Psoas muscle (tissue), 8 donors: ENCODE data around the gene ADGRG7. TPM values are rescaled to one million over a fixed set of nuclear protein-coding genes. Genes with fewer than 3 reads are reported as not detected.

Source experiments
- ATAC-seq, 4 donors: fragments of 200-7000 bp; cut with Tn5 transposase; one replicate each; pipeline ENCODE4 v1.9.1; 2020; ENCODE audit warnings: moderate library complexity in 3 of 4, mild to moderate bottlenecking in 2 of 4
- DNase-seq, 2 donors: peaks; one replicate each; pipeline ENCODE4 v3.0.0-alpha.2; 2020
- H3K27ac ChIP-seq: fragments of 200-600 bp; one replicate; pipeline ENCODE4 v1.8.0; 2022
- H3K27me3 ChIP-seq, 3 donors: fragments of 200-600 bp in 1 of 3; one replicate each; pipeline versions ENCODE4 v1.6.1 to v1.8.0; 2013 to 2022; ENCODE audit warnings: low read length in 2 of 3, mild to moderate bottlenecking in 2 of 3, moderate library complexity in 1 of 3; ENCODE audit not compliant: insufficient read depth in 3 of 3
- H3K36me3 ChIP-seq, 2 donors: fragments of 200-600 bp in 1 of 2; one replicate each; pipeline versions ENCODE4 v1.6.1 to v1.8.0; 2013 to 2022; ENCODE audit warnings: low read depth in 1 of 2, mild to moderate bottlenecking in 1 of 2, moderate library complexity in 1 of 2; ENCODE audit not compliant: insufficient read depth in 1 of 2
- H3K4me1 ChIP-seq: fragments of 200-600 bp; one replicate; pipeline ENCODE4 v1.8.0; 2022
- H3K4me3 ChIP-seq: fragments of 200-600 bp; one replicate; pipeline ENCODE4 v1.8.0; 2022; ENCODE audit warnings: mild to moderate bottlenecking
- H3K9me3 ChIP-seq: fragments of 200-600 bp; one replicate; pipeline ENCODE4 v1.8.0; 2022
- WGBS, 3 donors: extraction: QIAGEN DNeasy Blood & Tissue Kit; methylation state at CpG; one replicate each; pipeline versions ENCODE4 v1.1.6 to v1.1.7; 2013; 5-methylcytosine and 5-hydroxymethylcytosine counted together
- intact Hi-C, 2 donors: fragments of 100-400 bp; cut with DNase I; formaldehyde crosslinking; loops; one replicate each; pipeline versions ENCODE4 v1.11.0 to v1.14.2; 2022
- polyA plus RNA-seq, 3 donors: library from polyadenylated mRNA; stranded (reverse); fragments of 200-250 nt; gene quantifications; one replicate each; pipeline ENCODE4 v1.2.3, GENCODE V29; 2013
- total RNA-seq, 4 donors: library from RNA; stranded (reverse); fragmentation: NEBNext Ultra II Directional in 2 of 4; extraction: Animal tissue kit (Norgen Biotek cat#: 25700) in 2 of 4; gene quantifications; one replicate each; pipeline versions ENCODE4 v1.2.1 to v1.2.4, GENCODE V29; 2021 to 2023
- TF ChIP-seq, protein P1 (sequence below): fragments of 200-600 bp; IDR thresholded peaks from one replicate; pipeline ENCODE4 v1.8.0; 2022; ENCODE audit warnings: antibody characterized with exemption
- donor health status: healthy with polysubstance abuse.
- donor health status: DM: no; HTN: no; CAD: no; lungs with moderate emphysema.
- donor health status: Bipolar disorder and iron deficiency.
- donor health status: healthy.
- donor health status: DM: yes; HTN: yes; CAD: no.
- donor health status: DM: no; HTN: no; CAD: no.
- donor health status: DM: no; HTN: no; CAD: no.
- donor health status: DM: yes; HTN: yes; CAD: no.

The ADGRG7 gene
- total and polyA plus RNA-seq, 7 donors: 0.04 to 0.22 TPM; not detected in 5

DNA sequence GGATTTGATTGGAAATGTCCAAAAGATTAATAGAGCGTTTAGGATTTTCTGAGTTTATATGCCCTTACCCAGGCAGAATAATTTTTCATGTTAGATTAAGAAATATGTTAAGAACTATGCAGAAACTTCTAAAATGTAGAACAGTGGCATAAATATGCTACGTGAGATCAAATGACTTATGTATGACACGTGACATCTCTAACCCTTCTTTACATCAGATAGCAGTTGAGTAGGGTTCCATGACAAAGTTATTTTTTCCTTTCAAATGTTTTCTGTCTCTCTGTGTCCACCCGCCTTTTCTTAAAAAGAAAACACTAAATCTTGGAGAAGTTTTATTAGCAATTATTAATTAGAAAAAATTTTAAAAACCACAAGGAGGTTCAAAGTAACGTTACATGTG lies 91.3 kb downstream of the ADGRG7 start:
- DNase-seq: no peak
- ATAC-seq: no peak
- intact Hi-C loops: loop anchor here in 1 of 2 donors (10.0 kb wide), 1 partner anchor 886 kb away; the partner anchor contains the start of gene CMSS1

DNA sequence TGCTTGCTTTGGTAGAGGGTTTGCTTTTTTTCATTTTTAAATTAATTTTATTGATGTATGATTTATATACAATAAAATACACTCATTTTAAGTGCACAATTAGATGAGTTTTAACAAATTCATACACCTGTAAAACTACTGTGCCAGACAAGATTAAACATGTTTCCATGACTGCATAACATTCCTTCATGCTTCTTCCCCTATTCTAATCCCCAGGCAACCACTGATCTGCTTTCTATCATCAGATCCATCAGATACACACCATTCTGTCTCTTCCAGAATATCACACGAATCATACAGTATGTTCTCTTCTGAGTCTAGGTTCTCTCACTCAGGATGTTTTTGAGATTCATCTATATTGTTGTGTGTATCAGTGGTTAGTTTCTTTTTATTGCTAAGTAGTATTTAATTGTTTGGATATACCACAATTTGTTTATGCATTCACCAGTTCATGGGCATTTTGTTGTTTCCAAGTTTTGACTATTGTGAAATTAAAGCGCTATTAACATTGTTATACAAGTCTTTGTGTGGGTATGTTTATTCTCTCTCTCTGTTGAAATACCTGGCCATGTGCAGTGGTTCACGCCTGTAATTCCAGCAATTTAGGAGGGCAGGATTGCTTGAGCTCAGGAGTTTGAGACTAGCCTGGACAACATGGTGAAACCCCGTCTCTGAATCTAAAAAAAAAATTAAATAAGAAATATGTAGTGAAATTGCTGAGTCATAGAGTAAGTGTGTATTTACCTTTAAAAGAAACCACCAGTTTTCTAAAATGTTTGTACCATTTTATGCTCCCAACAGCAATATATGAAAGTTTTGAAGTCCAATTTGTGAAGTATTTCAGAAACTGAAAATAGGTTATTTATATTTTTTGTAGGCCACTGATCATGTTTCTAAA lies 92.9 kb downstream of the ADGRG7 start:
- no peak for ATAC-seq
- intact Hi-C loops: loop anchor here in 1 of 2 donors (10.0 kb wide), 1 partner anchor 888 kb away; the partner anchor contains the start of gene CMSS1
- Histone ChIP-seq H3K27ac (no peak overlapping the region), H3K36me3 (no peaks in the 10 kb centered on the region), H3K27me3 (peaks cover 0 to 7% (median 4%) of the 10 kb centered on the region in 3 donors), H3K4me1 (peaks cover 5% of the 10 kb centered on the region), H3K4me3 (no peak overlapping the region), H3K9me3 (no peaks in the 10 kb centered on the region)
- WGBS, 3 donors: 67 to 79% (median 70%) methylated on average over 4 of the region's 4 CpGs
- DNase-seq: no peak
- TF ChIP-seq, protein P1, sequence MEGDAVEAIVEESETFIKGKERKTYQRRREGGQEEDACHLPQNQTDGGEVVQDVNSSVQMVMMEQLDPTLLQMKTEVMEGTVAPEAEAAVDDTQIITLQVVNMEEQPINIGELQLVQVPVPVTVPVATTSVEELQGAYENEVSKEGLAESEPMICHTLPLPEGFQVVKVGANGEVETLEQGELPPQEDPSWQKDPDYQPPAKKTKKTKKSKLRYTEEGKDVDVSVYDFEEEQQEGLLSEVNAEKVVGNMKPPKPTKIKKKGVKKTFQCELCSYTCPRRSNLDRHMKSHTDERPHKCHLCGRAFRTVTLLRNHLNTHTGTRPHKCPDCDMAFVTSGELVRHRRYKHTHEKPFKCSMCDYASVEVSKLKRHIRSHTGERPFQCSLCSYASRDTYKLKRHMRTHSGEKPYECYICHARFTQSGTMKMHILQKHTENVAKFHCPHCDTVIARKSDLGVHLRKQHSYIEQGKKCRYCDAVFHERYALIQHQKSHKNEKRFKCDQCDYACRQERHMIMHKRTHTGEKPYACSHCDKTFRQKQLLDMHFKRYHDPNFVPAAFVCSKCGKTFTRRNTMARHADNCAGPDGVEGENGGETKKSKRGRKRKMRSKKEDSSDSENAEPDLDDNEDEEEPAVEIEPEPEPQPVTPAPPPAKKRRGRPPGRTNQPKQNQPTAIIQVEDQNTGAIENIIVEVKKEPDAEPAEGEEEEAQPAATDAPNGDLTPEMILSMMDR: no peak

More for the DNA sequence above, 91.3 kb downstream of the ADGRG7 start:
- WGBS, 3 donors: 80 to 87% (median 82%) methylated on average over 5 of the region's 5 CpGs
- Histone ChIP-seq H3K36me3 (no peaks in the 10 kb centered on the region), H3K4me3 (no peak overlapping the region), H3K27me3 (peaks cover 0 to 7% (median 2%) of the 10 kb centered on the region in 3 donors), H3K27ac (no peak overlapping the region), H3K4me1 (peaks cover 5% of the 10 kb centered on the region), H3K9me3 (no peaks in the 10 kb centered on the region)
- TF ChIP-seq, protein P1: no peak

DNA sequence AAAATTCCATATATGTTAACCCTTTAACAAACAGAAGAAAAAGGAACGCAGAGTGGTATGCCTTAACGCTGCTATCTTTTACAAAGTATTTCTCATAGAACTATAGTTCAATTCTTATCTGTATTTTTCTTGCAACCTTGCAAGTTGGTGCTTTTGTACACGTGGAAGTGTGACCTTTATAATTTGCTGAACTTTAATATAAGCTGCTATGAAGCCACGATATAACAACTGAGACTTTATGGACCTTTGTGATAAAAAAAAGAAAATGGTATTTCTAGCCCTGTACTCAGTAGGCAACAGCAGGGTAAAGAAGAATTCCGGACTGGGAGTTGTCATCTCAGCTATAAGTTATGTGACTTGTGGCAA lies 93.6 kb downstream of the ADGRG7 start:
- Histone ChIP-seq H3K36me3 (no peaks in the 10 kb centered on the region), H3K4me3 (no peak overlapping the region), H3K27ac (no peak overlapping the region), H3K27me3 (peaks cover 0 to 7% (median 4%) of the 10 kb centered on the region in 3 donors), H3K4me1 (peaks cover 5% of the 10 kb centered on the region), H3K9me3 (no peaks in the 10 kb centered on the region)
- 75 to 80% (median 77%) methylated on average over 5 of the region's 5 CpGs for WGBS, 3 donors
- intact Hi-C loops: loop anchor here in 1 of 2 donors (10.0 kb wide), 1 partner anchor 888 kb away; the partner anchor contains the start of gene CMSS1
- no peak for DNase-seq
- TF ChIP-seq, protein P1: no peak
- ATAC-seq: no peak

DNA sequence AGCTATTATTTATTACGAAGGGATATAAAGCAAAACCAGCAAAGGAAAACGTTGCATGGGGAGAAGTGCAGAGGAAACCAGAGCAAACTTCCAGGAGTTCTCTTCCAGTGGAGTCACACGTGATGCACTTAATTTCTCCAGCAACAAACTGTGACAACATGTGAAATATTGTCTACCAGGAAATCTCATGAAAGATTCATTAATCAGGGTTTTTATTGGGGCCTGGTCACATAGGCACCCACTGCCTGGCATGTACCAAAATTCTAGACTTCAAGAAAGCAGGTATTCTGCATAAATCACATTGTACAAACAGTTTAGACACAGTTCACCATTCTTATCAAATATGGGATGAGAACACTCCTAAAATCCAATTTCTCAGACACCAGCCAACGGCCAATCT lies 94.5 kb downstream of the ADGRG7 start:
- ATAC-seq (no peak), DNase-seq (no peak)
- H3K4me1 ChIP-seq: no peaks in the 10 kb centered on the region
- WGBS, 3 donors: 66 to 74% (median 69%) methylated on average over 4 of the region's 4 CpGs
- no peaks in the 10 kb centered on the region for H3K36me3 ChIP-seq
- H3K27me3 ChIP-seq: peaks cover 0 to 4% (median 3%) of the 10 kb centered on the region in 3 donors
- H3K4me3 ChIP-seq: no peak overlapping the region
- no peak overlapping the region for H3K27ac ChIP-seq
- TF ChIP-seq, protein P1: no peak
- no peaks in the 10 kb centered on the region for H3K9me3 ChIP-seq
- intact Hi-C loops: loop anchor here in 1 of 2 donors (10.0 kb wide), 1 partner anchor 889 kb away; the partner anchor contains the start of gene CMSS1
